22Rv1 (cell line): ENCODE results near the gene RPTOR.

Experiments
- CTCF ChIP-seq: fragments of 450-650 bp; IDR thresholded peaks from 2 replicates; pipeline ENCODE4 v1.5.1; 2017; ENCODE audit warnings: mild to moderate bottlenecking
- ZFX ChIP-seq: fragments of 450-650 bp; IDR thresholded peaks from 2 replicates; pipeline ENCODE4 v1.6.1; 2017; ENCODE audit warnings: antibody characterized with exemption, borderline replicate concordance

GRCh38 chr17:80874866-80875445, 330.3 kb downstream of the RPTOR start:
- TF ChIP-seq CTCF (no peak), ZFX (no peak)
